Measurements from ENCODE around the gene UNCX.

The UNCX gene

DNA sequence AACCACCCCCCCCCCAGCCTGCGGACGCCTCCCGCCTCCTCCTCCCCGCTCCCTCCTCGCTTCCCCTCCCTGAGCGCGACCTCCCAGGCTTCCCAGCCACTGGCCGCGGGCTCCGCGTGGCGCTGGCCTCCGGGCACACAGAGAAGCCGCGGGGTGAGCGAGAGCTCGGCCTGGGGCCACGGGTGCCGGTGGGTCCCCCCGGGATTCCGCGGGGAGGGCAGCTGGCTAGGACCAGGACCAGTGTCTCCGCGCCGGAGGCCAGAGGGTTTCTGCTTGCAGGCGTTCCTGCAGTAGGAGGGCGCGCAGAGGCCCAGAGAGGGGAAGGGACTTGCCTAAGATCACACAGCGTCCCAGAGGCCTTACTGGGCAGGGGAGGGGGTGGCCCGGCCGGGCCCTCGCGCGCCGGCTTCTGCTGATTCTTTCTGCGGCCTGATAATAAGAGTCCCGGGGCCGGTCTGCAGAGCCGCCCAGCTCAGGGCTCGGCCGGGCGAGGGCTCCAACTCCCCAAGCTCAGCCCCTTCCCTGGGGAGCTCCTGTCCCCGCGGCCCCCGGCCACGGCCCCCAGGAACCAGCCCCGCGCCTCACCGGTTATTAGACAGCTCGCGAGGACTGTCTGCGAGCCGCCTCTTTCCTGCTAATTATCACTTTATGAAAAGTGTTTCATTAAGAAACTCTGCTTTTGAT is 10.1 kb downstream of the UNCX start:
- DNase-seq (ENCODE audit: low read depth in 3 of 3, low spot score in 1 of 3) = no peak

DNA sequence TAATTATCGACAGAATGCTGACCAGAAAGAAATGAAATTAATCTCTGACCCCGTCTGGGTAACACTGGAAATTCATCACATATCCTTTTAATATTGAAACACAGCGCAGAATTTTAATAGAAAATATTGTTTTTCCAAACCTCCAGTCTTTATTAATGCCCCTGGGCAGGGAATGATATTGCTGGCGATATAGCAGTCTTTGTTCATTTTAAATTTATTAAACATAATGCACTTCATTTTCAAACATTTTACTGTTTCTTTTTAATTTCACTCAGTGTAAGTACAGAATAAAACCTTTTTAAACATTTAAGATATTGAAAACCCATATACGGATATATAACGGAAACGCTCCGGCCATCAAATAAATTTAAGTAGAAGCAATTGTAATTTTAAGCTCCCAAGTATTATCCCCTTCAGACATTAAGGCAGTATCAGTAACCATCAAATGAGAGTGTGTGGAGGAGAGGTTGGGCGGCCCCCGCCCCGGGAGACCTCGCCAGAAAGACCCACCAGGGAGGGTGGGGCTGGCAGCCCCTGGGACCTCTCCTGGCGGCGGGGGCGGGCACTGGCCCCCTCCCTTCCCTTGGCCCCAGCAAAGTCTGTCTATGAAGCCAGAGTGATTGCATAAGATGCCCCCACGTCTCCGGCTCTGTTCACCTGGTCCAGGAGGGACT is 10.8 kb downstream of the UNCX start:
- no peak for DNase-seq (ENCODE audit: low read depth in 3 of 3, low spot score in 1 of 3)

GRCh38 chr7:1243964-1244416 is 11.3 kb downstream of the UNCX start:
- DNase-seq (ENCODE audit: low read depth in 3 of 3, low spot score in 1 of 3) = no peak

- DNase-seq (ENCODE audit: low read depth in 3 of 3, low spot score in 1 of 3) = no peak
These were observed 12.2 kb downstream of the UNCX start for GRCh38 chr7:1244700-1245523.

- no peak for DNase-seq (ENCODE audit: low read depth in 3 of 3, low spot score in 1 of 3)
These were observed 12.9 kb downstream of the UNCX start for GRCh38 chr7:1245524-1246050.

DNA sequence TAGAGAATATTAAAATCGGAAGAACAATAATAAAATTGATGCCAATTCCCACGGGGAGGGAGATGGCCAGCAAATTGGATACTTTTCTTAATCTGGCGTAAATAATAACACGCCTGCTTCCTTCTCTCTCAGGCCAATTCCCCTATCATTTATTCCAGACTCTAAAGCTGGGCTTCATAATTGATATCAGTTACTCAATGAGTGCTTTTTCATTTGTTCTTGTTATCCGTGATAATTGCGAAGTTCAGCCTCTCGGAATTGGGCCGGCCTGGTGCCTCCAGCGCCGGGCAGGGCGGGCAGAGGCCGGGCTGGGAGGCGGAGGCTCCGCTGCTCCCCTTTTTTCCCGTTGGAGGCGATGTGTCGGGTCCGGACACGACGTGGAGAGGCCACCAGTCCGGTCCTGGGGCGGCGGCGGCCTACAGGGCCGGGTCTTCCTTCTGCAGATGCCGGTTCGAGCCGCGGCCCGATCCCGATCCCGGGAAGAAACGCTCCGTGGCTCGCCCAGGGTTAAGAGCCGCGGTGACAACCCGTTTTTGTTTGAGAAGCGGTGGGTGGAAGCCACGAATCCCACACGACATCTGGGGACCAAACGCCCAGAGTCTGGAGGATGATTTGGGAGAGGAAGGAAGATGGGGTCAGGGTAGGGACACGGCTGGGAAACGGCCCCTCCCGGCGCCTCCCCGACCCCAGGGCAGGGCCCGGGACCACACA is 13.6 kb downstream of the UNCX start:
- DNase-seq (ENCODE audit: low read depth in 3 of 3, low spot score in 1 of 3) = no peak

- DNase-seq (ENCODE audit: low read depth in 3 of 3, low spot score in 1 of 3) = no peak
These were observed 14.3 kb downstream of the UNCX start for GRCh38 chr7:1246871-1247526.

- DNase-seq (ENCODE audit: low read depth in 3 of 3, low spot score in 1 of 3) = no peak
These were observed 14.9 kb downstream of the UNCX start for GRCh38 chr7:1247527-1248041.

DNA sequence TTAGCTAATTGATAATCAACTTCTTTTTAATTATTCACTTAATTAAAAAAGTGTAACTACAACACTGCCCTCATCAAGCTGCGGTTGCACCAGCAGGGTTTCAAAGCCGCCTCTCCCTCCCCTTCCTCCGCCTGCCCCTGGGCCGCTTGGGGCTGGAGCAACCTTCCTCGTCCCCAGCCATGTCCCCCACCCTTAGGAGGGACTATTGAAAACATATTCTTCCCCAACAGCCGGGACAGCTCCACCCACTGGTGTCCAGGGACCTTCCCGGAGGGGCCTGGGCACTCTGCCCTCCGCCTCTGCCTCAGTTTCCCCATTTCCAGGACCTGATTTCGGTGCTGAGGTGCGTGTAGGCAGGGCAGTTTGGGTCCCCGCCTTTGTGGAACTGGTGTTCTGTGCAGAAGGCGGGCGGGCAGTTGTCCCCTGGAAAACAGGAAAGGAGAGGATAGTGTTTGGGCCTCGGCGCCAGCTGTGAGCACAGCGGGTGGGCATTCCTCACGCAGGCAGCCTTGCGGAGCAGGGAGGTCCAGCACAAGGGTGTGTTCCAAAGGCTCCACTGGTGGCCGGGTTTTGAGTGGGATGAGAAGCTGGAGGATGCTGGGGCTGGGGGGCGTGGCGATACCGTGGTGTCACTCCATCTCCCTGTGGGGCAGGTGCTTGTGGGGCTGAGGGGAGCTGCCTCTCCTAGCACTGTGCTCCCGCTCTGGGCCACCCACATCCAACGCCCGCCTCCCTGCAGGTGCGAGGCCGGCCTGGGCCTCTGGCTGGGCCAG is 15.7 kb downstream of the UNCX start:
- DNase-seq (ENCODE audit: low read depth in 3 of 3, low spot score in 1 of 3) = no peak

GRCh38 chr7:1248916-1249581 is 16.4 kb downstream of the UNCX start:
- no peak for DNase-seq (ENCODE audit: low read depth in 3 of 3, low spot score in 1 of 3)

- no peak for DNase-seq (ENCODE audit: low read depth in 3 of 3, low spot score in 1 of 3)
These were observed 17.1 kb downstream of the UNCX start for GRCh38 chr7:1249731-1250130.

DNA sequence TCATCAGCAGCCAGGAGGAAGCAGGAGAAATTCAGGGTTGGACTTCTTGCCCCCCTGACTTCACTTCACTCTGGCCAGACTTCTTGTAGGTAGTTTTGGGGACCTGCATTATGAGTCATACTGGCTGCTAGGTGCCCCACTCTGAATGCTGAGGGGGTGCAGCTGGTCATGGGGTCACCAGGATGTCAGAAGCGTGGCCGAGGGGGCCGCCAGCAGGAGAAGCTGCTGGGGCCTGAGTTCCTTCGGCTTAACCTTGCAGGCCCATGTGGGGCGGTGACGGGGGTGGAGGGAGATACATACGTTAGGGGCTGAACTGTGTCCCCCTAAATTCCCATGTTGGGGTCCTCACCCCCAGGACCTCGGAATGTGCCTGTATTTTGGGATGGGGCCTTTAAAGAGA is 18.2 kb downstream of the UNCX start:
- no peak for DNase-seq (ENCODE audit: low read depth in 3 of 3, low spot score in 1 of 3)

GRCh38 chr7:1251796-1252539 is 19.3 kb downstream of the UNCX start:
- DNase-seq (ENCODE audit: low read depth in 3 of 3, low spot score in 1 of 3) = no peak

GRCh38 chr7:1252540-1253090 is 19.9 kb downstream of the UNCX start:
- DNase-seq (ENCODE audit: low read depth in 3 of 3, low spot score in 1 of 3) = no peak

DNA sequence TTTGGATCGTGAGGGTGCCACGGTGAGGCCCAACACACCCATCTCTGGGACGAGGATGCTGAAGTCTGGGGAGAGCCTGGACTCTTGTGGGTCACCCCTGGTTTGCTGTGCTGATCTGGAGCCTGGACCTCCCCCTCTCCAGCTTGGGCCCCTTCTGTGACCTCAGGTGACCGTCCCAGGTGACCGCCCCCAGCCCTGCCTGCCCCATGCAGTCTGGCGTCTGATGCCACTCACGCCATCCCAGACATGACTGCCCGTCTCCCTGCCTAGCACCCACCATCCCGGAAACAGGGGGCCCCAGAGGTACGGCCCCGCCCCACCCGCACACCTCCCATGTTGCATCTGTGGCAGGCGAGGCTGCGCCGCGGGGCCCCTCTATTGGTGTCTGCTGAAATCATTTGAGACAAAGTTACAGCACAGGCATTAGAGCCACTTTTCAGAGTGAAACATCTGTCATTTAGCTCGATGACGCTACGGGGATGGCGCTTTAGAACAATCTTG is 21.1 kb downstream of the UNCX start:
- DNase-seq (ENCODE audit: low read depth in 3 of 3, low spot score in 1 of 3) = no peak

- no peak for DNase-seq (ENCODE audit: low read depth in 3 of 3, low spot score in 1 of 3)
These were observed 21.8 kb downstream of the UNCX start for GRCh38 chr7:1254281-1255079.
